ENCODE measurements around the gene ANO8.

- TF ChIP-seq POLR2AphosphoS5 (IDR thresholded peaks at IDR 0.05; ENCODE audit: low read depth, low read length): no peak
- TF ChIP-seq POLR2A (IDR thresholded peaks at IDR 0.05; ENCODE audit: low read depth, low read length): no peak; the same call in 1 of the 2 replicates
Measured at GRCh38 chr19:17303167-17303939, 31.3 kb downstream of the ANO8 start, which contains the start of gene ABHD8.

Data from GM12892 (cell line).